Astrocyte (in vitro differentiated cells and primary cell): ENCODE data around the gene ENPP6. TPM values are rescaled to one million over a fixed set of nuclear protein-coding genes. Genes with fewer than 3 reads are reported as not detected.

Experiments
- DNase-seq: peaks from one replicate; pipeline ENCODE4 v3.0.0-alpha.2; 2010; ENCODE audit warnings: low read depth
- FAIRE-seq: peaks from 2 replicates; lab custom pipeline; 2011; peaks lifted over from hg19 to GRCh38; lab: Jason Lieb, UNC
- H2AFZ ChIP-seq: 2 replicates; pipeline ENCODE4 v1.6.0; 2012; ENCODE audit warnings: low read depth, low read length, inconsistent platforms
- H3K27ac ChIP-seq: 2 replicates; pipeline ENCODE4 v1.5.1; 2011; ENCODE audit warnings: low read depth, low read length, inconsistent platforms
- H3K27me3 ChIP-seq: 2 replicates; pipeline ENCODE4 v1.6.0; 2011; ENCODE audit warnings: low read length, inconsistent platforms; ENCODE audit not compliant: insufficient read depth
- H3K36me3 ChIP-seq: 2 replicates; pipeline ENCODE4 v1.5.1; 2011; ENCODE audit warnings: low read length, inconsistent platforms; ENCODE audit not compliant: insufficient read depth
- H3K4me1 ChIP-seq: 2 replicates; pipeline ENCODE4 v1.5.1; 2011; ENCODE audit warnings: low read length, inconsistent platforms; ENCODE audit not compliant: insufficient read depth
- H3K4me2 ChIP-seq: 2 replicates; pipeline ENCODE4 v1.6.0; 2012; ENCODE audit warnings: low read length, inconsistent platforms
- H3K4me3 ChIP-seq: 2 replicates; pipeline ENCODE4 v1.5.1; 2011; ENCODE audit warnings: low read depth, mild to moderate bottlenecking, low read length, inconsistent platforms; ENCODE audit not compliant: insufficient read depth
- H3K79me2 ChIP-seq: 2 replicates; pipeline ENCODE4 v1.6.0; 2012; ENCODE audit warnings: mild to moderate bottlenecking, low read length, inconsistent platforms; ENCODE audit not compliant: insufficient read depth
- H3K9ac ChIP-seq: 2 replicates; pipeline ENCODE4 v1.6.0; 2012; ENCODE audit warnings: mild to moderate bottlenecking, low read length, inconsistent platforms
- H3K9me3 ChIP-seq: 2 replicates; pipeline ENCODE4 v1.5.1; 2012; ENCODE audit warnings: low read depth, mild to moderate bottlenecking, low read length, inconsistent platforms; ENCODE audit not compliant: insufficient read depth
- H4K20me1 ChIP-seq: 2 replicates; pipeline ENCODE4 v1.6.0; 2012; ENCODE audit warnings: low read length, inconsistent platforms; ENCODE audit not compliant: insufficient read depth
- H3K27ac Mint-ChIP-seq: one replicate; pipeline ENCODE4 v1.8.0; 2021; ENCODE audit warnings: mild to moderate bottlenecking, mixed read lengths; ENCODE audit not compliant: unreplicated experiment
- H3K27me3 Mint-ChIP-seq: one replicate; pipeline ENCODE4 v1.8.0; 2021; ENCODE audit warnings: low read depth, mixed read lengths; ENCODE audit not compliant: unreplicated experiment
- H3K36me3 Mint-ChIP-seq: one replicate; pipeline ENCODE4 v1.8.0; 2021; ENCODE audit warnings: low read depth, mixed read lengths; ENCODE audit not compliant: unreplicated experiment
- H3K4me1 Mint-ChIP-seq: one replicate; pipeline ENCODE4 v1.8.0; 2021; ENCODE audit warnings: low read depth, mixed read lengths; ENCODE audit not compliant: unreplicated experiment
- H3K4me3 Mint-ChIP-seq: one replicate; pipeline ENCODE4 v1.8.0; 2021; ENCODE audit warnings: mild to moderate bottlenecking, moderate library complexity, mixed read lengths; ENCODE audit not compliant: unreplicated experiment
- H3K9me3 Mint-ChIP-seq: one replicate; pipeline ENCODE4 v1.8.0; 2021; ENCODE audit warnings: mild to moderate bottlenecking, mixed read lengths; ENCODE audit not compliant: unreplicated experiment
- EZH2 ChIP-seq: IDR thresholded peaks from 2 replicates; pipeline ENCODE4 v1.6.1; 2012; ENCODE audit warnings: mild to moderate bottlenecking, low read length, inconsistent platforms; ENCODE audit not compliant: insufficient read depth
- total RNA-seq: library from RNA; stranded (reverse); gene quantifications from 2 replicates; pipeline ENCODE4 v1.2.1, GENCODE V29; 2021
- TF ChIP-seq, protein P1 (sequence below): IDR thresholded peaks from 2 replicates; pipeline ENCODE4 v1.5.1; 2011; ENCODE audit warnings: low read depth, mild to moderate bottlenecking, inconsistent platforms, low read length, moderate library complexity; ENCODE audit not compliant: insufficient read depth

ENPP6 gene
- total RNA-seq, 1 donor from 2014 or later, result 0.50 TPM

DNA sequence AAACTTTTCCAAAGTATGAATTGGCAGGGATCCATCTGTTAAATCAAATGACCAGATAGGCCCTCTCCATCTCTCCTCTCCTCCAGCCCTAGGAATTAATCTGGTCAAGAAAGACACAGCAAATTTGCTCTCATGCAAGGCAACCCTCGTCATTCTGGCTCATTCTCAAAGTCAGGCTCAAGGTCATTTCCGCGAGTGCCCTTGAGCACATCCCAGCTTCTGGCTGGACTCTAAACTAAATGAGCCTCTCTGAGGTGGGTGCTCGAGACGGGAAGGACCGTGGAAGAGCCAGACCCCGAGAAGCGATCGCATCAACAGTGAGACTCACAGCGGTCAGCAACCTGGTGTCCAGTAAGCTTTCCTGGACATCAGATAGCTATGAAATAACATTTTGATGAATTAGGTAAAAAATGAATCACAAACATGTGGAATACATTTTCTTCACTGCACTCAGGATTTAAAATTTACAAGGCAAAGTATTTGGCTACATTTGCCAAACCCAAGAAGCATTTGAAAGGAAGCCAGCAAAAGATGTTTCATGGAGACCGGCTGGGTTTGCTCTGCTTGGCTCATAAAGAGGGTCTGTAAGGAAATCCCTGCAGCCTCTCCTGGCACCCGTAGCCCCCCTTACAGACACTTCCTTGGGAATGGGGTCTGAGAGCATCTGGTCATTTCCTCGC, 121.0 kb downstream of the ENPP6 start:
- Histone ChIP-seq H3K4me1 (no peaks in the 10 kb centered on the region), H3K27me3 (peaks cover 2% of the 10 kb centered on the region), H2AFZ (no peak overlapping the region), H3K79me2 (no peaks in the 10 kb centered on the region), H3K36me3 (no peaks in the 10 kb centered on the region), H3K4me2 (no peak overlapping the region), H3K4me3 (no peak overlapping the region), H3K9me3 (no peaks in the 10 kb centered on the region), H3K9ac (no peak overlapping the region), H4K20me1 (no peaks in the 10 kb centered on the region), H3K27ac (no peak overlapping the region)
- no peaks in the 10 kb centered on the region for H3K4me1 Mint-ChIP-seq
- FAIRE-seq, result no peak
- no peak overlapping the region for H3K27ac Mint-ChIP-seq
- H3K4me3 Mint-ChIP-seq, result no peak overlapping the region
- no peaks in the 10 kb centered on the region for H3K9me3 Mint-ChIP-seq
- H3K36me3 Mint-ChIP-seq, result no peaks in the 10 kb centered on the region
- peak; percentile 9 for DNase-seq
- TF ChIP-seq EZH2, result no peak
- TF ChIP-seq, protein P1, sequence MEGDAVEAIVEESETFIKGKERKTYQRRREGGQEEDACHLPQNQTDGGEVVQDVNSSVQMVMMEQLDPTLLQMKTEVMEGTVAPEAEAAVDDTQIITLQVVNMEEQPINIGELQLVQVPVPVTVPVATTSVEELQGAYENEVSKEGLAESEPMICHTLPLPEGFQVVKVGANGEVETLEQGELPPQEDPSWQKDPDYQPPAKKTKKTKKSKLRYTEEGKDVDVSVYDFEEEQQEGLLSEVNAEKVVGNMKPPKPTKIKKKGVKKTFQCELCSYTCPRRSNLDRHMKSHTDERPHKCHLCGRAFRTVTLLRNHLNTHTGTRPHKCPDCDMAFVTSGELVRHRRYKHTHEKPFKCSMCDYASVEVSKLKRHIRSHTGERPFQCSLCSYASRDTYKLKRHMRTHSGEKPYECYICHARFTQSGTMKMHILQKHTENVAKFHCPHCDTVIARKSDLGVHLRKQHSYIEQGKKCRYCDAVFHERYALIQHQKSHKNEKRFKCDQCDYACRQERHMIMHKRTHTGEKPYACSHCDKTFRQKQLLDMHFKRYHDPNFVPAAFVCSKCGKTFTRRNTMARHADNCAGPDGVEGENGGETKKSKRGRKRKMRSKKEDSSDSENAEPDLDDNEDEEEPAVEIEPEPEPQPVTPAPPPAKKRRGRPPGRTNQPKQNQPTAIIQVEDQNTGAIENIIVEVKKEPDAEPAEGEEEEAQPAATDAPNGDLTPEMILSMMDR, result no peak
- H3K27me3 Mint-ChIP-seq, result peaks cover 42% of the 10 kb centered on the region

DNA sequence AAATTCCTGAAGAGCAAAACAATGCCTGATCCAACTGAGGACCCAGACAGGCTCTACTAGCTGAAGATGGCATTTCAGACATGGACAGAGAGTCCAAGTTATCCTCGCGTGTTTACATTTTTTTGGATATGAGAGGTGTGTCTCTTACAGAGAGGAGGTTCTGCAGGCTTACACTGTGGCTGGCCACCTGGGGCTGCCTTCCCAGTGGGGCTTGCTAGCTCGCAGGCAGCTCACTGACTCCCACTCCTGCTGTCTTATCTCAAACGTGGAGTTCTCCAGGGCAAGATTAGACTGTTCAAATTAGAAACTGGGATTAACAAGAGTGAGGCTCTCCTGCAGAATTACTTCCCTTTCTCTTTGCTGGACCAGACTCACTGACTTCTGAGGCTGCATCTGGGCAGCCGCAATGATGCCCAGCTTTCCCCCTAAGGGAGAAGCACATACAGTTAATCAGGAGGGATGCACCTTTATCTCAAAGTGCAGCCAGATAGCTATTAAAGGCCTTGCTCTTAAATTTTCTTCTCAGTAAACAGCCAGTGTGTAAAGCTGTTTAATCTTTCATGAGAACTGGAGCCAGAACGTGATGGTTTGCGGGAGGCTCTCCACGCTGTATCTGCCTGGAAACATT, 123.0 kb downstream of the ENPP6 start:
- H3K27me3 Mint-ChIP-seq, result peaks cover 38% of the 10 kb centered on the region

More for the DNA sequence above, 123.0 kb downstream of the ENPP6 start:
- Histone ChIP-seq H3K4me3 (no peak overlapping the region), H3K27me3 (peaks cover 2% of the 10 kb centered on the region), H4K20me1 (no peaks in the 10 kb centered on the region), H3K79me2 (no peaks in the 10 kb centered on the region), H3K4me1 (no peaks in the 10 kb centered on the region), H3K9ac (no peak overlapping the region), H3K4me2 (no peak overlapping the region), H3K27ac (no peak overlapping the region), H3K36me3 (no peaks in the 10 kb centered on the region), H3K9me3 (no peaks in the 10 kb centered on the region), H2AFZ (no peak overlapping the region)
- no peak for FAIRE-seq
- TF ChIP-seq, protein P1, result no peak
- TF ChIP-seq EZH2, result no peak
- no peaks in the 10 kb centered on the region for H3K9me3 Mint-ChIP-seq
- no peaks in the 10 kb centered on the region for H3K36me3 Mint-ChIP-seq
- no peak overlapping the region for H3K4me3 Mint-ChIP-seq
- no peaks in the 10 kb centered on the region for H3K4me1 Mint-ChIP-seq
- no peak for DNase-seq
- no peak overlapping the region for H3K27ac Mint-ChIP-seq
